Endothelial cell (in vitro differentiated cells): ENCODE data around the gene ZFAND3. TPM values are rescaled to one million over a fixed set of nuclear protein-coding genes. Genes with fewer than 3 reads are reported as not detected.

Experiments used
- DNase-seq: peaks from one replicate; pipeline ENCODE4 v3.0.0; 2021; ENCODE audit warnings: low spot score
- H3K27ac Mint-ChIP-seq: one replicate; pipeline ENCODE4 v1.8.0; 2021; ENCODE audit warnings: mixed read lengths, inconsistent platforms; ENCODE audit not compliant: unreplicated experiment
- H3K27me3 Mint-ChIP-seq: one replicate; pipeline ENCODE4 v1.8.0; 2021; ENCODE audit warnings: mild to moderate bottlenecking, moderate library complexity, mixed read lengths, inconsistent platforms; ENCODE audit not compliant: unreplicated experiment
- H3K36me3 Mint-ChIP-seq: one replicate; pipeline ENCODE4 v1.8.0; 2021; ENCODE audit warnings: mild to moderate bottlenecking, low read depth, mixed read lengths, inconsistent platforms; ENCODE audit not compliant: unreplicated experiment
- H3K4me1 Mint-ChIP-seq: one replicate; pipeline ENCODE4 v1.8.0; 2021; ENCODE audit warnings: mild to moderate bottlenecking, mixed read lengths, inconsistent platforms; ENCODE audit not compliant: unreplicated experiment
- H3K4me3 Mint-ChIP-seq: one replicate; pipeline ENCODE4 v1.8.0; 2021; ENCODE audit warnings: mild to moderate bottlenecking, mixed read lengths, inconsistent platforms; ENCODE audit not compliant: unreplicated experiment
- H3K9me3 Mint-ChIP-seq: one replicate; pipeline ENCODE4 v1.8.0; 2021; ENCODE audit warnings: mixed read lengths, inconsistent platforms; ENCODE audit not compliant: unreplicated experiment
- CTCF ChIP-seq: fragments of 200-600 bp; sonication (generic); IDR thresholded peaks from one replicate; pipeline ENCODE4 v1.5.0; 2021; ENCODE audit warnings: antibody characterized with exemption; ENCODE audit not compliant: unreplicated experiment
- total RNA-seq: library from RNA; stranded (reverse); fragmentation: NEBNext Ultra II Directional; extraction: Animal tissue kit (Norgen Biotek cat#: 25700); gene quantifications from one replicate; pipeline ENCODE4 v1.2.1, GENCODE V29; 2021; ENCODE audit not compliant: unreplicated experiment

The ZFAND3 gene
- total RNA-seq, 1 donor from 2014 or later: 96.3 TPM

- H3K4me1 Mint-ChIP-seq: peaks cover 23% of the 10 kb centered on the region
- no peak for DNase-seq
- no peak for TF ChIP-seq CTCF
- peaks cover 2% of the 10 kb centered on the region for H3K27me3 Mint-ChIP-seq
- no peak overlapping the region for H3K4me3 Mint-ChIP-seq
- no peak overlapping the region for H3K27ac Mint-ChIP-seq
- no peaks in the 10 kb centered on the region for H3K36me3 Mint-ChIP-seq
- no peaks in the 10 kb centered on the region for H3K9me3 Mint-ChIP-seq
Measured at GRCh38 chr6:38195113-38195635, 375.6 kb downstream of the ZFAND3 start.

GRCh38 chr6:38198219-38198618, 378.7 kb downstream of the ZFAND3 start:
- H3K4me1 Mint-ChIP-seq: peaks cover 13% of the 10 kb centered on the region
- H3K27me3 Mint-ChIP-seq: peaks cover 2% of the 10 kb centered on the region
- H3K27ac Mint-ChIP-seq: no peak overlapping the region
- no peak for DNase-seq
- no peak for TF ChIP-seq CTCF
- H3K36me3 Mint-ChIP-seq: no peaks in the 10 kb centered on the region
- no peaks in the 10 kb centered on the region for H3K9me3 Mint-ChIP-seq
- H3K4me3 Mint-ChIP-seq: no peak overlapping the region

Other genes starting within 250 kb of the ZFAND3 start
- 4.8 TPM for gene MDGA1, start 121.8 kb upstream of the ZFAND3 start, total RNA-seq